G401 (cell line): ENCODE measurements around the gene HSPA8. TPM values are rescaled to one million over a fixed set of nuclear protein-coding genes. Genes with fewer than 3 reads are reported as not detected.

ENCODE experiments used
- total RNA-seq: library from RNA; depleted of rRNA; stranded (reverse); fragments of >200 nt; shearing (Covaris generic); gene quantifications from 2 replicates; pipeline ENCODE4 v1.2.3, GENCODE V29; 2014; rRNA removed

Gene HSPA8
- total RNA-seq, 1 experiment from 2014 or later = 3,148 TPM

Other genes with a start within 250 kb of the HSPA8 start
- gene CRTAM, start 223.6 kb downstream of the HSPA8 start, total RNA-seq = not detected in 2 replicates
- 0.81 TPM in 1 of 2 replicates, not detected in the other for gene JHY, start 179.4 kb downstream of the HSPA8 start, total RNA-seq
- not detected in 2 replicates for gene BSX, start 80.3 kb downstream of the HSPA8 start, total RNA-seq
- gene CLMP, start 133.1 kb upstream of the HSPA8 start, total RNA-seq = 0.37 and 2.5 TPM in 2 replicates